ENCODE data around the gene MICA.
"Not testable (repeated sequence)": the region's sequence is repeated elsewhere in the genome, so short reads cannot be mapped to it uniquely, and the experiment has no call there.

MICA gene

DNA sequence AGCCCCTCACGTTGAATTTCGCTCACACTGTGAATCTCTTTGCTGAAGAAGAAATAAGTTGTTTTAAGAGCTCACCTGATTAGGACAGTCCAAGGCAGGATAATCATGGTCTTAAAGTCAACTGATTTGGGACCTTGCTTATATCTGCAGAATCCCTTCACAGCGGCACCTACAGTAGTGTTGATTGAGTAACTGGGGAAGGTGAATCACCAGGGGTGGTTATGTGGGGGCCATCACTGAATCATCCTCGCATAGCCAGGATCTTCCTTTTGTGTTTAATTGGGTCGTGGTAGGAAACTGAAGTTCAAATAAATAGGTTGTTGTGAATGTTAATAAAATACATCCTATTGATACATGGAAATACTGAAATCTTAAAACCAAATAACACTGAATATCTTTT is 20.2 kb upstream of the MICA start:
- DNase-seq (ENCODE audit: low spot score), result no peak

DNA sequence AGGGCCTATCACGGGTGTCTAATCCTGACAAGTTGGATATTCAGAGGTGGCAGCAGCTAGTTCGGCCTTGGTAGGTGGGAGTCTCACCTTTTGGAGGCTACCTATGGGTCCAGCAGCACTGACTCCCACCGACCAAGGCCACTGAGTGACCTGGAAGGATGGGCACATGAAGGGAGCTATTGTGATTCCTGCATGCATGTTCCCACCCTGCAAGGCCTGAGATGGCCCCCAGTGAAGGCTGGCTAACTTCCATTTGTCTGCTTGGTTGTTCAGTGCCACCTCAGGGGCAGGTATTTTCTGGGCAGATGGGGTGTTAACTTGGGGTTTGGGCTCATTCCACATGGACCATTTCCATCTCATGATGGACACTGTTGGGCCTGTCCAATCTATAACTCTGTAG is 18.4 kb upstream of the MICA start:
- DNase-seq (ENCODE audit: low spot score), result no peak

DNA sequence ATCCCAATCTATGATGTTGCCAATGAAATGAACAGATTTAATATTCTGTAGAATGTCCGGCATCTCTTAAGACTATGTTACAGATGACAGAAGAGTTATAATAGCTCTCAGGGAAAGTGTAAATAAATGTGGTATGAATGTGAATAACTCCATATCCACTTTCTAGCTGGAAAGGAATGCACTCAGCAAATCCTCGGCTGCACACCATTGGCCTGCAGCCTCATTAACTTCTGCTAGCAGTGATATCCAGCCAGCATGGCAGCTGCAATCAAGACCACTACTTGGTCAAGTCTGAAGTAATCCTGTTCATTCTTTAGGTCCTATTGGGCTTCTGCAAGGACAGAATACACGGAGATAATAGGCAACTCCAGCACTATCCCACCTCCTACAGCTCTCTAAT is 17.3 kb upstream of the MICA start:
- DNase-seq (ENCODE audit: low spot score), result no peak

DNA sequence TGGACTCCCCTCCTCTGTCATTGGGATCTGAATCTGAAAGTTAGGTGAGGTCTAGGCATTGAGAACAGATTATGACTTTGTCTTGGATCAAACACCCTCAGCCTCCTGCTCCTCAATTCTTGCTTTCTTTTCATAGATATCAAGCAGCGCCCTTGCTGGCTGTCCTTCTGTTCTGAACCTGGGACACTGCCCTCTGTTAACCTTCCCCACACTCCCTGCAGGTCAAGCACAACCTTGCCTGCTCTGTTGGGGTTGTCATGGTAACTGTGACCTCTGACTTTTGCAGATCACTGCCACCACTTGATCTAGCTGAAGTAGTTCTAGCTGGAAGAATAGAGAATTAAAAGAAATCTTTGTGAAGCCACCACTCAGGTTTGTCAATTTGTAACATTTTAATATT is 16.4 kb upstream of the MICA start:
- DNase-seq (ENCODE audit: low spot score), result no peak

DNA sequence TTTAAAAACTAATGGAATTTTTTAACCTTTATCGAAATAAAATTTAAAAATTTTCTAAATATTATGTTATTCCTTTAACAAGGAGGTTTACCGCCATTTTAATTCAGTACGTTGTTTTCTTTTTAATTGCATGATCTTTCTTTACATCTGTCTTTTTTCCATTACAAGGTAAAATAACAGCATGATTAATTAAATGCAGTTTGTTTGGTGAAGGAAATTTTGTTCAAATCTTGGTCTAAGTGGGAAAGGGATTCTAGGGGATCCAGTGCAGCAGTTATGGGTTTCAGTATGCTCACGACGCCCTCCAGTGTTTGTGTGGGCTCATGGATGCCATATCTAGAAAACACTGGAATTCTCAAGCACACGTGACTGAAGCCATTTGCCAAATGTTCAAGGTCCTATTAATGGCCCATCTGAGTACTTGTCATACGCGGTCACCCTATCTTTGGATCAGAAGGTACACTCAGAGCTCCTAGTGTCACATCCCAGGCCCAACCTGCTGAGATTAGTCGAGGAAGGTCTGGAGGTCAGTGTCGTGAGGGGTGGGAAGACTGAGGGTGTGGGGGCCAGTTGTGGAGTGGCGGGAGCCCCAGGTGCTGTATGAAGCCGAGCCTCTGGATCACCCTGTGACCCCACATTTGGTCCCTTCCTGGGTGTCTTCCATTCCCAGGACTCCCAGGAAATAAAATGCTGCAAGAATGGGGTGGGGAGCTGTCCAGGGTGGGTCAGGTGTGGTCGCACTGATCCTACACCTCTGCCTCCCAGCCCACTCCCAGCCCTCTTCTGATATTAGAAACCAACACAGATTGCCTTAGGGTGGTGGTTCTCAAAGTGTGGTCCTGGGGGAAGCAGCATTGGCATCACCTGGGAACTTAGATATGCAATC is 14.2 kb upstream of the MICA start:
- DNase-seq (ENCODE audit: low spot score), result not testable (repeated sequence)

DNA sequence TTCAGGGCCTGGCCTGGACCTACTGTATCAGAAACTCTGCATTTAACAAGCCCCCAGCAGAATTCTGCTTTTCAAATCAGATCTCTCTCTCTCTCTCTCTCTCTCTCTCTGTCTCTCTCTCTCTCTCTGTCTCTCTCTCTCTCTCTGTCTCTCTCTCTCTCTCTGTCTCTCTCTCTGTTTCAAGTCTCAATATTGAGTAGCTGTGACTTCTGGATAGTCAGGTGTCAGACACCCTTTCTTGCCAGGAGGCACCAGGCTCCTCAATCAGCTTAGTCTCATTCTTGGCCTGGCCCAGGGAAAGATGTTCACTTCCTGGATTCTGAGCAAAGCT is 13.6 kb upstream of the MICA start:
- DNase-seq (ENCODE audit: low spot score), result not testable (repeated sequence)

DNA sequence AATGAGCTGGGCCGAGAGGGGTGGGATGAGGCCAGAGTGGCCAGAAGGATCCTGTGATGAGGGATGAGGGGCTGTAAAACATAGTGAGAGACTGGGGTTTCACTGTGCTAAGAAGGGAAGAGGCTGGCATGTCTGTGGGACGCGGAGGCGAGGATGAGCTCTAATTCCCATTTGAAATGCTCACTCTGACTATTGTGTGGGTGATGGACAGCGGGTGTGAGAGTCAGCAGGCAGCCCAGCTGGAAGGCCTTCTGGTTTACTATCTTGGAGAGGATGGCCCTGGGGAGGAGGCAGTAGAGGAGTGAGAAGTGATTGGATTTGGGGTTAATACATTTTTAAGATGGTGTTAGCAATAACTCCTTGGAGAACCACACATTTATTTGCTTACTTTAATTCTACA is 9.5 kb upstream of the MICA start:
- DNase-seq (ENCODE audit: low spot score), result no peak

DNA sequence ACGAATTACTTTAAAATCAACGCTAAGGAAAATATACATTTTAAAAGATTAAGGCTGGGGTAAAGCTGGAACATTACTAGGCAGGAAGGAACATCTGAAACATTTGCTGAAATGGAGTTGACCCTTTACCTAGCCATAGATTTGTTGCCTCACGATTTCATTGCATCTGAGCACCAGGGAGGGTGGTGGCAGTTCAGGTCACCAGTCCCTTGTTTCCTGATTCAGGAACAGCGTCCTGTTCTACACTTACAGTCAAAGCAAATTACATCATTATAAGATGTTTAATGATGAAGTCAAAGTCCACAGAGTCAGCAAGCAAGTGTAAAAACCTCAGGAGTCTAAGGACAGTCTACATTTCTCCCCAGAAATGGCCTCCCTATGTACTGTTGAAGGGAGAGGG is 9.0 kb upstream of the MICA start:
- DNase-seq (ENCODE audit: low spot score), result no peak

DNA sequence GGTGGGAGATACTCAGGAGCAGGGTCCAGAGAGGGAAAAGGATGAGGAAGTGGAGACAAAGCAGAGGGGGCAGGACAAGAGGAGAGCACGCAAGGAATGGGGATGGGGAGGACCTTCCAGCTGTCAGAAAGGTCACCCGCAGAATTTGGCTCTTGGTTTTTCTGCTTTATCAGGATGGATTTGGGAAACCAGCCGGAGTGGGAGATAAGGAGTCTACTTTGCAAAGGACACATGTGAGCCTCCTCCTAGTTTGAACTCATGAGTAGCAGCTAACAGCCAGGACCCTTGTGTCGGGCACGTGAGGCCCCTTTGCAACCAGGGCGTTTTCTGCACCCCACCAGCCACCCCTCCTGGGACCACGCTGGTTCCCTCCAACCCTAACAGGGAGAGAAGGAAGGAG is 7.6 kb upstream of the MICA start:
- DNase-seq (ENCODE audit: low spot score), result no peak

DNA sequence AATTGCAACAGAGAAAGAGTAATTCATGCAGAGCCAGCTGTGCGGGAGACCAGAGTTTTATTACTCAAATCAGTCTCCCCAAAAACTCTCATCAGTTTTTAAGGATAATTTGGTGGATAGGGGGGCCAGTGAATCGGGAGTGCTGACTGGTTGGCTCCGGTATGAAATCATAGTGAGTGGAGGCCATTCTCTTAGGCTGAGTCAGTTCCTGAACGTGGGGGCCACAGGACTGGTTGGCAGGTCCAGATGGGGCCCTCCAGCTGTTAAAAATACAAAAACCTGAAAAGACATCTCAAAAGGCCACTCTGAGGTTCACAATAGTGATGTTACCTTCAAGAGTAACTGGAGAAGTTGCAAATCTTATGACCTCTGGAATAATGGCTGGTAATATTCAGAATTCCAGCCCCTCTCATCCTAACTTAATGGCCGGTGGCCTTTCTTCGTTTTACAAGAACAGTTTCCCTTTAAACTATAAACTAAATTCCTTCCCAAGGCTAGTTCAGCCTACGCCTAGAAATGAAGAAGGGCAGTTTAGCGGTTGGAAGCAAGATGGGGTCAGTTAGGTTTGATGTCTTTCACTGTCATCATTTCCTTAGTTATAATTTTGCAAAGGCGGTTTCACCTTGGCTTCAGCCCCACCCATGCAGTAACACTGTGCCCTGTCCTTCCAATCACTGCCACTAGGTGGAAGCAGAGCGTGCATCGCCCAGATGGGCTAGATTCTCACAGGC is 6.8 kb upstream of the MICA start:
- peak; percentile 66 for DNase-seq (ENCODE audit: low spot score)

DNA sequence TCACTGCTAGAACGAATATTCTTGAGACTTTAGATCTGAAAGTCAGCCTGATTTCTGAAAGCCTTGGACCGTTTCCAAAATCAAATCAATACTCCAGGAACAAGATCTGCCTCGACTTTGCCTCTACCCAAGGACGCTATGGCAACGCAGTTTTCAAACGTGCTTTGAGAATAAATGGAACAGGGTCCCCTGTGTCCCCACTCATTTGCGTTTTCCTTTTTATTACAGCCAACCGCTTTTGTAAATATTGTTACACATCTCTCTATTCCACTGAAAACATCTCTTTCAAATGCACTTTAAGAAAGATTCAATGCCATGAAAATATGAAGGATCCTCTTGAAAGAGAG is 6.3 kb upstream of the MICA start:
- not testable (repeated sequence) for DNase-seq (ENCODE audit: low spot score)

DNA sequence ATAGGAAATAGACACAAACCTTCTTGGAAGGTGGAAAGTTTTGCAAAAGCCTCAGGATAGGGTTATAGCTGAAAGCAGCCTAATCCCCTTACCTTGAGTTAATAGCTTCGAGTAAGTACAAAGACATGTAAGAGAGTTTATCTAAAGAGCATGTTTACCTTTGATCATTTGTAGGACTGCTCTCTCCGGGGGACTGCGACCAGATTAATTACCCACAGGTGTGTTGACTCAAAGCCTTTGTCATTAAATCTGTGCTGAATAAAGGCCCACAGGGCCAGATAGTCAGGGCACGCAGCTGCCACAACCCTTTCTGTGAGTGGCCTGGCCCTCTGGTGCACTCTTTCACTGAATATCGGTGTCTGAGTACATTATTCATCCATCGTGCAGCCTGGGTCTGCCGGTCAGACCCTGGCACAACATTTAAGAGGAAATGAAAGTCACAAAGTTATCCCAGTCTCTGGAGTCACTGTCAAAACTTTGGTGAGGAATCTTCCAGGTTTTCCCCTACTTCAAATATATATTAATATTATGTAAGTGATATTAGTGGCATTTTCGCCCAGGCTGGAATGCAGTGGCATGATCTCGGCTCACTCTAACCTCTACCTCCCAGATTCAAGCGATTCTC is 5.4 kb upstream of the MICA start:
- no peak for DNase-seq (ENCODE audit: low spot score)

DNA sequence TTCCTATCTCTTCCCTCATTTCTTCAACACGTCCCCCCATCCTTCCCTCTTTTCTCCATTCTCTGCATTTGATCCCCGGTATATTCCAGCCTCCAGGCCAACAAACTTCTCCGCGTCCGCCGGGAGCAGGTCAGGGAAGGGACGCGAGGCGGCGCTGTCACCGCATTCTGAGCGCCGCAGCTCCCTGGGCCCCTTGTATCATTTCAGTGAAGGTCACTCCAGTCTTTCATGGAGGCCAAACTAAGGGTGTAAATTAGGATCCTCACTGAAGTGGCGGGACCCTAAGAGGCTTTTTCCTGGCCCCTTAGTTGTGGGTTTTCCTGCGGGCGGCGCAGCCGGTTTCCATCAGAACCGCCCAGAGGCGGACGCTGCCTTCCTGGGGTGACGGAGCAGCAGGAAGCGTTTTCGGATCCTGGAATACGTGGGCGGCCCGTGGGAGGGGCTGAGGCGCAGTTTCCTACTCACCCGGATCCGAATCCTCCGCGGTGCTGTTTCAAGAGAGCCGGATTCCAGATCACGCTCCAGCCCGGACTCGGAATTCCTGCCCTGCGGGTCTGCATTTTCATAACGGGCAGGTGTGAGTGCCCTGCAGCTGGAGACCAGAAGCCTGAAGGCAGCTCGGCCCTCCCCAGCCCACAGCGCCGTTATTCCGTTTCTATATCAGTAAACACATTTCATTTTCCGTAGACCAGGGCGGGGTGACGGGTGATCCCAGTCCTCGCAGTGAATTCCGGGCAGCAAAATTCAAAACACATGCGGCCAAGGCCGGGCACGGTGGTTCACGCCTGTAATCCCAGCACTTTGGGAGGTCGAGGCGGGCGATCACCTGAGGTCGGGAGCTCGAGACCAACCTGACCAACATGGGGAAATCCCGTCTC is 3.6 kb upstream of the MICA start:
- peak; percentile 89 for DNase-seq (ENCODE audit: low spot score)

DNA sequence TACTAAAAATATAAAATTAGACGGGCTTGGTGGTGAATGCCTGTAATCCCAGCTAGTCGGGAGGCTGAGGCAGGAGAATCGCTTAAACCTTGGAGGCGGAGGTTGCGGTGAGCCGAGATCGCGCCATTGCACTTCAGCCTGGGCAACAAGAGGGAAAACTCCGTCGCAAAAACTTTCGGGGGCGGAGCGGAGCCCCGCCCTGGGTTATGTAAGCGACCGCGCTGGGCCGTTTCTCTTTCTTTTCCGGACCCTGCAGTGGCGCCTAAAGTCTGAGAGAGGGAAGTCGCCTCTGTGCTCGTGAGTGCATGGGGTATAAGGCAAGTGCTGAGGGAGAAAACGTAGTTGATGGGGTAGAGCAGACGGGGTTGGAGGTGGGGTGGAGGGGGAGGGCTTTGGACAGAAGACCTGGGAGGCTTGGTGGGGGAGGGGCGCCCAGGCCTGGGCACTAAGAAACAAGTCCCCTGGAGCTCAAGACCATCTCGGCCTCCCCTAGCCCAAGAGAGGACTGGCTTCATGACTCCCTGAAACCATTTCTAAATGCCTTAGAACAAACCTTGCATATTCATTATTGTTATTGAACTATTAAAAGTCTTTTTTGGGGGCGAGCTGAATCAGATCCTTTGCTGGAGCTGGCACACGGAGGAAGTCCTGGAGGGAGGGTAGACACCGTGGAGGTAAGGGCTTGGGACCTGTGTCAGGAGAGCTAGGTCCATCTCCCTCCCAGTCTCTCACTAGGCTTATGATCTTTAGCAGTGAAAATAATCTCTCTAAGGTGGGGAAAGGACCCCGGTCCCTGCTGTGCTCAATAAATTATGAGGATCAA is 2.7 kb upstream of the MICA start:
- peak; percentile 35 for DNase-seq (ENCODE audit: low spot score)

DNA sequence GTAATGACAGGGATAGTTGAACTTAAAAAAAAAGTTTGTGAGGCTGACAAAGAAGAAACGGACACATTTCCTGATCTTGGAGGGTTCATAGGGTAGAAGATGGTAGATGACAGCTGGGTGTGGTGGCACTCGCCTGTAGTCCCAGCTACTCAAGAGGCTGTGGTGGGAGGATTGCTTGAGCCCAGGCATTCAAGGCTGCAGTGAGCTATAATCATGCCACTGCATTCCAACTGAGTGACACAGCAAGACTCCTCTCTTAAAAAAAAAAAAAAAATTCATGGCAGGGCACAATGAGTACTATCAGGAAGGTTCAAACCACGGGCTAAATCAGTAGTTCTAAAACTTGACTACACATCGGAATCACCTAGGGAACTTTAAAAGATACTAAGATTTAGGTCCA is 2.0 kb upstream of the MICA start:
- DNase-seq (ENCODE audit: low spot score), result peak; percentile 38

DNA sequence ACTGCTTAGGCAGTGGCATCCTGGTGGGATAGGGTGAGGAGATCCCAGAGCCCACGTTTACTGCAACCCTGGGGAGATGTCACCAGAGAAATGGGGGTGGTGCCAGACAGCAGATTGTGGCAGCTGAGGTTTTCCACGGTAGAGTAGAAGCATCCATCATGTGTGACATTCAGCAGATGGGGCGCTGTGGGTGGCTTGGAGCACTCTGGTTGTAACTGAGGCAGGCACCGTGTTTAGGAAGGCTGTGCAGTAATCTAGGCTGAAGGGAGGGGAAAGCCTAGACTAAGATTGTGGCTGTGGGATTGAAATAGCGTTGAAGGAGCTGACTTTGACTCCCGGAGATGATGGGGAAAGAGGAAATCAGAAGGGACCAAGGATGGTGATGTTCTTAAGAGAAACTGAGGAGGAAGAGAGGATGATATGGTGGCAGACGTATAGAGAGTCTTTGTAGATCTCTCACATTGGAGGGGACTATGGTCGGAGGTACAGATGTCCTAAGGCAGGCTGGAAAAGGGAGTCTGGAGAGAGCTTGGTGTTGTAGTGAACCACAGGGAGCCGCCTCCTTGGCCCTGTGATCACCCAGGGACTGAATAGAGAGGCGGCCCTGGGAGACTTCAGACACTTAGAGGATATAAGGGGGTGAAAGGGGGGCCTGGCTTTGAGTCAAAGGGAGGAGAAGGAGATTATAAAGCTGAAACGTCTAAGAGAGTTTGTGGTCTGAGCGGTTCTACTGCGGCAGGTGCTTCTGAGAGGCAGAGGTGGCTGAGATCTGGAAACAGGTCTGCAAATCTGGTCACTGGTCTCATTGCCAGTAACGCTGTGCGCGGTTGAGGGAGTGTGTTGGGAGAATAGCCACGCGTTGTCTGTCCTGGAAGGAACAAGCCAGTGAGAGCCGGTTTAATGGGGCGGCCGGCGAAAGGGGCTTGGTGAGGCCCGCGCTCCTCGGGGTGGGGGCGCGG is 792 bp upstream of the MICA start:
- DNase-seq (ENCODE audit: low spot score), result peak; percentile 22

DNA sequence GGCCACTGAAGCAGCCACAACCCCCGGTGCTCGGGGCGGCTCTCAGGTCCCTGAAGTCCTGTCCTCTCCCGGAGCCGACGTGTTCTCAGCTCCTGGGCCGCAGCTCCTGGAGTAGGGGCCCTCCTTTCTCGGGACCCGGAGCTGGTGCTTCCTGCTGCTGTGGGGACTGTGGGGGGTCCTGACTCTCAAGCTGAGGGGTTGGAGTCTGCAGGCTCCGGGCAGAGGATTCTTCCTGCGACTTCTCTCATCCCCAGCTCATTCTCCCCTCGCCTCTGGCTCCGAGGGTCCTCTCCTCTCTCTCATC is 618 bp downstream of the MICA start:
- DNase-seq (ENCODE audit: low spot score), result not testable (repeated sequence)

DNA sequence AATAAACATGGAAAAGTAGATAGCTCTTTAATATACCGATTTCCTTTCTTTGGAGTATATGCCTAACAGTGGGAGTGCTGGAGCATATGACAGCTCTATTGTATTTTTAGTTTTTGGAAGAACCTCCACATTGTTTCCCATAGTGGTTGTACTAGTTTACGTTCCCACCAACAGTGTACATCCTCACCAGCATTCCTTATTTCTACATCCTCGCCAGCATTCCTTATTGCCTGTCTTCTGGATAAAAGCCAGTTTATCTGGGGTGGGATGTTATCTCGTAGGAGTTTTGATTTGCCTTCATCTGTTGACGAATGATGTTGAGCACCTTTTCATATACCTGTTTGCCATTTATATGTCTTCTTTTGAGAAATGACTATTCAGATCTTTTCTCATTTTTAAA is 2.6 kb downstream of the MICA start:
- no peak for DNase-seq (ENCODE audit: low spot score)

DNA sequence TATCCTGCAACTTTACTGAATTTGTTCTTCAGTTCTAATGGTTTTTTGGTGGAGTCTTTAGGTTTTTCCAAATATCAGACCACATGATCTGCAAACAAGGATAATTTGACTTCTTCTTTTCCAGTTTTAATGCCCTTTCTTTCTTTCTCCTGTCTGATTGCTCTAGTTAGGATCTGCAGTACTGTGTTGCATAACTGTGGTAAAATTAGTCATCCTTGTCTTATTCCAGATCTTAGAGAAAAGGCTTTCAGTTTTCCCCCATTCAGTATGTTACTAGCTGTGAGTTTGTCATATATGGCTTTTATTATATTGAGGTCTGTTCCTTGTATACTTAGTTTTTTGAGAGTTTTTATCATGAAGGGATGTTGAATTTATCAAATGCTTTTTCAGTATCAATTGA is 4.3 kb downstream of the MICA start:
- DNase-seq (ENCODE audit: low spot score), result peak; percentile 41

DNA sequence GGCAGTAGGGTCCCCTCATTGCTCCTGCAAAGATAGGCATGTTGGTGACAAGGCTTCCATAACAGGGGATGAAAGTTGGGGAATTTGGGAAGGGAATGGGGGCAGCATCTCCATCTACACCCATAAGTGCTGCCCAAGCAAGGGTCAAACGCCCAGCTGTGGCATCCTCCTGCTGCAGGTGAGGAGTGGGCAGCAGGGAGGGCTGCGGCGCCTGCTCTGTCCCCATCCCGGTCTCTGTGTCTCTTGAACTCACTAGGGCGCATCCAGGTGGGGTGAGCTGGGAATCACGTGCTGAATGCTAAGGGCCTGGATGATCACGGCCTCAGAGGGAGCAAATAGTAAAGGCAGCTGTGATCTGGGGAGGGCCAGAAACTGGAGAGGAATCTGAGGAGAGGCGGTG is 9.1 kb downstream of the MICA start:
- DNase-seq (ENCODE audit: low spot score), result no peak

All from hepatic stellate cell (primary cell).